AG09309 (cell line): ENCODE measurements around the gene PERM1.
A peak's percentile ranks its signal among the peaks of the same experiment; 100 is the strongest.

Source experiments
- DNase-seq: peaks from one replicate; pipeline ENCODE4 v3.0.0-alpha.2; 2010; ENCODE audit warnings: low read depth
- H3K4me3 ChIP-seq: 2 replicates; pipeline ENCODE4 v1.5.1; 2011; ENCODE audit warnings: mild to moderate bottlenecking, low read depth, low read length, moderate library complexity; ENCODE audit not compliant: control insufficient read depth
- TF ChIP-seq, protein P1 (sequence below): IDR thresholded peaks from 2 replicates; pipeline ENCODE4 v1.5.1; 2011; ENCODE audit warnings: mild to moderate bottlenecking, low read depth, low read length, inconsistent platforms; ENCODE audit not compliant: insufficient read depth, control insufficient read depth; ENCODE audit errors: missing control alignments

The PERM1 gene

DNA sequence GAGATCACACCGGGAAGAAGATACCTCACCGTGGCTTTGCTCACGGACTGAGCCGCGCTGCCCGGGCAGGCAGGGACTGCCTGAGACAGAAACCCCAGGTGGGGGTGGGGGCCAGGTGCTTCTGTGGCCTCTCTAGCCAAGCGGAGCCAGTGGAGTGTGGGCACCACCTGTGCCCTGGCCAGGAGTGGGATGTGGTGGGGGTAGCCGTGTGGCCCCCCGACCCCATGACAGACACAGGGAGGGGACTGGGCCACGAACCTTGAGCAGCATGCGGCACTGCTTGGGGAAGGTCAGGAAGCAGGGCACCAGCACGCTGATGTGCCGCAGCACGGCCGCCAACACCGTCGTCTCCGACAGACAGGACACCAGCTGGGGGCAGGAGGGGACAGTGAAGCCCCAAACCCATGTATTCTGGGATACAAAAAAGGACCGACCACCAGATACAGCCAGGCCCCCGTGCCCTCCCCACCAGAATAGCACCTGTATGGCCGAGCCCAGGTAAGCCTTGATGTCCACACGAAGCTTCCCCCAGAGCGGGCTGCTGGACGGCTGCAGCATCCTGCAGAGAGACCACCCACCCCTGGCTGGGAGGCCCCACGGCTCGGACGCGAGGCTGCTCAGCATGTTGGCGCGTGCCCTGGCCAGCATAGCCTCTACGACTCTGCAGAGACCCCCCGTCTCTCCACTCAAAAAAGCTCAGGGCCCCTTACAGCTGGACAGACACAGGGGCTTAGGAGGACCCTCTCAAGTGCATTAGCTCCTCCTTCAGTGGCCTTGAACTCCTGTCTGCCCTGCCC lies 28.2 kb downstream of the PERM1 start:
- no peak for DNase-seq
- TF ChIP-seq, protein P1, sequence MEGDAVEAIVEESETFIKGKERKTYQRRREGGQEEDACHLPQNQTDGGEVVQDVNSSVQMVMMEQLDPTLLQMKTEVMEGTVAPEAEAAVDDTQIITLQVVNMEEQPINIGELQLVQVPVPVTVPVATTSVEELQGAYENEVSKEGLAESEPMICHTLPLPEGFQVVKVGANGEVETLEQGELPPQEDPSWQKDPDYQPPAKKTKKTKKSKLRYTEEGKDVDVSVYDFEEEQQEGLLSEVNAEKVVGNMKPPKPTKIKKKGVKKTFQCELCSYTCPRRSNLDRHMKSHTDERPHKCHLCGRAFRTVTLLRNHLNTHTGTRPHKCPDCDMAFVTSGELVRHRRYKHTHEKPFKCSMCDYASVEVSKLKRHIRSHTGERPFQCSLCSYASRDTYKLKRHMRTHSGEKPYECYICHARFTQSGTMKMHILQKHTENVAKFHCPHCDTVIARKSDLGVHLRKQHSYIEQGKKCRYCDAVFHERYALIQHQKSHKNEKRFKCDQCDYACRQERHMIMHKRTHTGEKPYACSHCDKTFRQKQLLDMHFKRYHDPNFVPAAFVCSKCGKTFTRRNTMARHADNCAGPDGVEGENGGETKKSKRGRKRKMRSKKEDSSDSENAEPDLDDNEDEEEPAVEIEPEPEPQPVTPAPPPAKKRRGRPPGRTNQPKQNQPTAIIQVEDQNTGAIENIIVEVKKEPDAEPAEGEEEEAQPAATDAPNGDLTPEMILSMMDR: no peak
- H3K4me3 ChIP-seq: no peak overlapping the region

DNA sequence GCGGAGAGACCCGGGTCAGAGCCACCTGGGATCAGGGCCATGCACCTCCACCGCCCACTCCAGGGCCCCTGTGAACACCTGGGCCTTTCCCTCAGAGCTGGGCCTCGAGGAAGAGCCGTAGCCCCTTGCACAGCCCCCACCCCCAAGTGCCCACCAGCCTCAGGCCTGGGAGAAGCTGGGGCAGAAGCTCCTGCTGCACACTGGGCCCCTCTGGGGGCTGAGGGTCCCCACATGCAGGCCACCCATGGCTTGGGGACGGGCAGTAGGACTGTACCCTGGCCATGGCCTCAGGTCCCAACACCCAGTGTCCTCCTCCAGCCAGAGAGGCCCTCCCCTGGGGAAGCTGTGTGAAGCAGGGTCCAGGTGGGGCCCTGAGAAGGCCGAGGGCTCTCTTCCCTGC lies 29.3 kb downstream of the PERM1 start:
- no peak overlapping the region for H3K4me3 ChIP-seq
- no peak for DNase-seq
- TF ChIP-seq, protein P1: no peak

DNA sequence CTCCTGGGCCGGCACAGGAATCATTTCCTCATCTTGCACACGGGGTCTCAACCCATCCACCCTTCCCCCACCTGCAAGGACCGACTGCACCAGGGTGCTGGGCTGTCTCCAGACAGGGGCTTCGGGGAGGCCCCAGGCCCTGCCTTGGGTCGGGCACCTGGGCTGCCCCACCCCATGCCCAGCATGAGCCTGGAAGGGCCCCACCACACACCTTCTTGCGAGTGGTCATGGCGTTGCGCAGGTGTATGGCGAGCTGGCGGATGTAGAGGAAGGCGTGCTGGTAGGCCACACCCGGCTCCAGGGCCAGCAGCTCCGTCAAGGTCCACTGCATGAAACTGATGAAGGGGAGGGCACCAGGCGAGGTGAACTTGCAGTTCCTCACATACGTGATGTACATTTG lies 29.7 kb downstream of the PERM1 start:
- no peak overlapping the region for H3K4me3 ChIP-seq
- DNase-seq: no peak
- TF ChIP-seq, protein P1: no peak

DNA sequence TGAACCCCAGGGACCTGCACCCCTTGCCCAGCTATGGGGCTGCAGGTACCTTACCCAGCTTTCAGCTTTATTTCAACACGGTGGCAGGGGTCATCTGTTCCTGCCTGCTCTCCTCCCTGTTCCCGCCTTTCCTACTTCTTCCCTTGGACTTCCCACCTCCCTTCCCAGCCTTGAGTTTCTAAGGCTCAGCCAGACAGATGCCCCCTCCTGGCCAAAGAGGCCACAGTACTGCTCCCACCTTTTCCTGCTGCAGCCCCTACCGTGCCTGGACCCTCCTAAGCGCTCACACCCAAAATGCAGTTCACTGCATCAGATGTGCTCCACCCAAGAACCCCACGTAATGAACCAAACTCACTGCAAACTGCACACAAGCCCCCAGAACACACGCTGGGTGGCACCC lies 30.5 kb downstream of the PERM1 start:
- H3K4me3 ChIP-seq: no peak overlapping the region
- no peak for DNase-seq
- TF ChIP-seq, protein P1: peak; percentile 51

DNA sequence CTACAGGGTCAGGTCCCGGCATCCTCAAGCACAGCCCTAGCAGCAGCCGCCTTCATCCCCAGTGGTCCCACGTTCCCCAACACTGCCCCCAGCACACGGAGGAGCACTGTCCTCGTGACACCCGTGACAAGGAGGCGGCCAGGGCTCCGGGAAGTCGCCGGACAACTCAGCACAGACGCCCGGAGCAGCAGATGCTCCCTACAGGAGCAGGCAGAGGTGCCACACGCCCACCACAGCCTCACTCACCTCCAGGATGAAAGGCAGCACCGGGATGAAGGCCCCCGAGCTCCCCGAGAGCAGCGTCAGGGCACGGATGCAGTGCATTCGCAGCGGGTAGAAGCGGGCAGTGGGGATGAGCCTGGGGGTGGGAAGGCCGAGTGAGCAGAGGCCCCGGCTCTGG lies 31.0 kb downstream of the PERM1 start:
- no peak overlapping the region for H3K4me3 ChIP-seq
- TF ChIP-seq, protein P1: no peak
- DNase-seq: no peak

DNA sequence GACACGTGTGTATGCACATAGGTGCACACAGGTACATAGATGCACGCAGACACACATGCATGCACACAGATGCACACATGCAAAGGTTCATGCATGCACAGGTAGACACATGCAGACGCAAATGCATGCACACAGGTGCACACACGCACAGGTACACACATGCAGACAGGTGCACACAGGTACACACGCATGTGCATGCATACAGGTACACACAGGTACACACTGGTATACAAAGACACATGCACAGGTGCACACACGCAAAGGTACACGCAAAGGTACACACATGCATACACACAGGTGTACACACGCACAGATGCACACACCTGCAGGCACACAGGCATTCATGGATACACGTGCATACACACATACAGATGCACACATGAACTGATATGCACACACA lies 31.6 kb downstream of the PERM1 start:
- DNase-seq: no peak
- no peak overlapping the region for H3K4me3 ChIP-seq
- TF ChIP-seq, protein P1: no peak
